ENCODE measurements around the gene LDAF1. TPM values are rescaled to one million over a fixed set of nuclear protein-coding genes. Genes with fewer than 3 reads are reported as not detected.

Gene LDAF1
- total and polyA plus RNA-seq, 4 donors: 1.2 to 2.4 (median 1.7) TPM

GRCh38 chr16:21117567-21117966, 40.9 kb upstream of the LDAF1 start:
- no peaks in the 10 kb centered on the region for H3K27me3 ChIP-seq (ENCODE audit: control insufficient read depth in 4 of 4, insufficient read depth in 4 of 4, low read length in 3 of 4)
- no peak overlapping the region for H3K9ac ChIP-seq (ENCODE audit: low read depth in 1 of 2, low read length in 2 of 2)
- 93% methylated on average over 4 of the region's 4 CpGs for WGBS
- H3K9me3 ChIP-seq (ENCODE audit: control insufficient read depth in 4 of 4, low read length in 3 of 4): no peaks in the 10 kb centered on the region
- DNase-seq (ENCODE audit: low spot score): no peak
- H3K36me3 ChIP-seq (ENCODE audit: control insufficient read depth in 4 of 4, insufficient read depth in 3 of 4, low read depth in 1 of 4, low read length in 3 of 4): no peaks in the 10 kb centered on the region
- no peak overlapping the region for H3K4me3 ChIP-seq (ENCODE audit: low read depth in 1 of 3, low read length in 3 of 3)
- no peaks in the 10 kb centered on the region for H3K4me1 ChIP-seq (ENCODE audit: control insufficient read depth in 4 of 4, insufficient read depth in 4 of 4, low read length in 3 of 4)
- TF ChIP-seq HNF4G (IDR thresholded peaks at IDR 0.05): no peak
- TF ChIP-seq ZBTB33 (IDR thresholded peaks at IDR 0.05): no peak
- no peak for TF ChIP-seq MAX (IDR thresholded peaks at IDR 0.05)
- TF ChIP-seq JUND (IDR thresholded peaks at IDR 0.05): no peak
- no peak for TF ChIP-seq YY1 (IDR thresholded peaks at IDR 0.05)
- TF ChIP-seq HNF4A (conservative IDR thresholded peaks at IDR 0.05): no peak
- no peak for TF ChIP-seq TAF1 (conservative IDR thresholded peaks at IDR 0.05)
- TF ChIP-seq RXRA (IDR thresholded peaks at IDR 0.05): no peak
- TF ChIP-seq EGR1 (IDR thresholded peaks at IDR 0.05; ENCODE audit: low read depth in 2 of 2): no peak
- no peak for TF ChIP-seq SP1 (IDR thresholded peaks at IDR 0.05)
- TF ChIP-seq FOXA1 (IDR thresholded peaks at IDR 0.05): no peak
- TF ChIP-seq CTCF (IDR thresholded peaks at IDR 0.05; ENCODE audit: low read depth, low read length, missing input control): no peak
- H3K27ac ChIP-seq (ENCODE audit: low read depth in 1 of 2, low read length in 2 of 2): no peak overlapping the region

- H3K9me3 ChIP-seq (ENCODE audit: control insufficient read depth in 4 of 4, low read length in 3 of 4): no peaks in the 10 kb centered on the region
- no peak for TF ChIP-seq SP1 (IDR thresholded peaks at IDR 0.05)
- TF ChIP-seq MAX (IDR thresholded peaks at IDR 0.05): no peak
- no peak for TF ChIP-seq CTCF (IDR thresholded peaks at IDR 0.05; ENCODE audit: low read depth, low read length, missing input control)
- TF ChIP-seq ZBTB33 (IDR thresholded peaks at IDR 0.05): no peak
- TF ChIP-seq REST (IDR thresholded peaks at IDR 0.05): no peak
- TF ChIP-seq NR2F2 (IDR thresholded peaks at IDR 0.05): no peak
- H3K27ac ChIP-seq (ENCODE audit: low read depth in 1 of 2, low read length in 2 of 2): no peak overlapping the region
- no peak overlapping the region for H3K4me3 ChIP-seq (ENCODE audit: low read depth in 1 of 3, low read length in 3 of 3)
- H3K4me1 ChIP-seq (ENCODE audit: control insufficient read depth in 4 of 4, insufficient read depth in 4 of 4, low read length in 3 of 4): no peaks in the 10 kb centered on the region
- 71% methylated on average over 2 of the region's 2 CpGs for WGBS
- no peaks in the 10 kb centered on the region for H3K36me3 ChIP-seq (ENCODE audit: control insufficient read depth in 4 of 4, insufficient read depth in 3 of 4, low read depth in 1 of 4, low read length in 3 of 4)
- no peaks in the 10 kb centered on the region for H3K27me3 ChIP-seq (ENCODE audit: control insufficient read depth in 4 of 4, insufficient read depth in 4 of 4, low read length in 3 of 4)
- no peak overlapping the region for H3K9ac ChIP-seq (ENCODE audit: low read depth in 1 of 2, low read length in 2 of 2)
- no peak for DNase-seq (ENCODE audit: low spot score)
Measured at GRCh38 chr16:21120976-21121520, 37.4 kb upstream of the LDAF1 start.

All from liver (tissue), 9 donors.